Choroid plexus epithelial cell (primary cell): Measurements from ENCODE around the gene AQP6.
"Not testable (repeated sequence)": the region's sequence is repeated elsewhere in the genome, so short reads cannot be mapped to it uniquely, and the experiment has no call there.

Experiments
- DNase-seq: peaks from one replicate; pipeline ENCODE4 v3.0.0-alpha.2; 2010; ENCODE audit warnings: low read depth
- H3K4me3 ChIP-seq: 2 replicates; pipeline ENCODE4 v1.5.1; 2011; ENCODE audit warnings: low read depth, mild to moderate bottlenecking, control low read depth, low read length, moderate library complexity
- CTCF ChIP-seq: conservative IDR thresholded peaks from 2 replicates; pipeline ENCODE4 v1.5.1; 2011; ENCODE audit warnings: low read depth, mild to moderate bottlenecking, control low read depth, inconsistent platforms, low read length, moderate library complexity

The AQP6 gene

GRCh38 chr12:49987625-49988303 lies 15.0 kb downstream of the AQP6 start:
- no peak for TF ChIP-seq CTCF

GRCh38 chr12:49989400-49989799 lies 16.7 kb downstream of the AQP6 start:
- DNase-seq, H3K4me3 ChIP-seq: not testable (repeated sequence)

More at GRCh38 chr12:49987625-49988303, 15.0 kb downstream of the AQP6 start:
- H3K4me3 ChIP-seq, result no peak overlapping the region
- DNase-seq, result peak; percentile 20

- DNase-seq, result peak; percentile 64
- TF ChIP-seq CTCF, result no peak
- H3K4me3 ChIP-seq, result no peak overlapping the region
Observed at GRCh38 chr12:49990273-49990672, 17.5 kb downstream of the AQP6 start.

GRCh38 chr12:49998453-49998852 lies 25.7 kb downstream of the AQP6 start:
- TF ChIP-seq CTCF, result no peak
- no peak for DNase-seq
- H3K4me3 ChIP-seq, result no peak overlapping the region

GRCh38 chr12:50003595-50003994 lies 30.8 kb downstream of the AQP6 start:
- no peak for TF ChIP-seq CTCF
- H3K4me3 ChIP-seq, result no peak overlapping the region
- peak; percentile 17 for DNase-seq

- DNase-seq, result no peak
- TF ChIP-seq CTCF, result no peak
- no peak overlapping the region for H3K4me3 ChIP-seq
Observed at GRCh38 chr12:50004696-50005095, 31.9 kb downstream of the AQP6 start.

- no peak for DNase-seq
- no peak for TF ChIP-seq CTCF
- H3K4me3 ChIP-seq, result no peak overlapping the region
Observed at GRCh38 chr12:50005175-50005574, 32.4 kb downstream of the AQP6 start.
